ENCODE data around the gene GOLGA8R.
"Not testable (repeated sequence)": the region's sequence is repeated elsewhere in the genome, so short reads cannot be mapped to it uniquely, and the experiment has no call there.

The GOLGA8R gene

GRCh38 chr15:30414160-30414559 lies at the start of gene GOLGA8R:
GOLGA8R (minus strand) TSS chr15:30414260; CDS start chr15:30414162, 98 bp downstream.
- TF ChIP-seq USF1 (IDR thresholded peaks at IDR 0.05); CREB1 (IDR thresholded peaks at IDR 0.05; ENCODE audit: low read depth); NFIC (IDR thresholded peaks at IDR 0.05): not testable (repeated sequence)

- TF ChIP-seq EGR1 (IDR thresholded peaks at IDR 0.05); YY1 (IDR thresholded peaks at IDR 0.05; ENCODE audit: low read depth): not testable (repeated sequence)
- TF ChIP-seq, protein P1, sequence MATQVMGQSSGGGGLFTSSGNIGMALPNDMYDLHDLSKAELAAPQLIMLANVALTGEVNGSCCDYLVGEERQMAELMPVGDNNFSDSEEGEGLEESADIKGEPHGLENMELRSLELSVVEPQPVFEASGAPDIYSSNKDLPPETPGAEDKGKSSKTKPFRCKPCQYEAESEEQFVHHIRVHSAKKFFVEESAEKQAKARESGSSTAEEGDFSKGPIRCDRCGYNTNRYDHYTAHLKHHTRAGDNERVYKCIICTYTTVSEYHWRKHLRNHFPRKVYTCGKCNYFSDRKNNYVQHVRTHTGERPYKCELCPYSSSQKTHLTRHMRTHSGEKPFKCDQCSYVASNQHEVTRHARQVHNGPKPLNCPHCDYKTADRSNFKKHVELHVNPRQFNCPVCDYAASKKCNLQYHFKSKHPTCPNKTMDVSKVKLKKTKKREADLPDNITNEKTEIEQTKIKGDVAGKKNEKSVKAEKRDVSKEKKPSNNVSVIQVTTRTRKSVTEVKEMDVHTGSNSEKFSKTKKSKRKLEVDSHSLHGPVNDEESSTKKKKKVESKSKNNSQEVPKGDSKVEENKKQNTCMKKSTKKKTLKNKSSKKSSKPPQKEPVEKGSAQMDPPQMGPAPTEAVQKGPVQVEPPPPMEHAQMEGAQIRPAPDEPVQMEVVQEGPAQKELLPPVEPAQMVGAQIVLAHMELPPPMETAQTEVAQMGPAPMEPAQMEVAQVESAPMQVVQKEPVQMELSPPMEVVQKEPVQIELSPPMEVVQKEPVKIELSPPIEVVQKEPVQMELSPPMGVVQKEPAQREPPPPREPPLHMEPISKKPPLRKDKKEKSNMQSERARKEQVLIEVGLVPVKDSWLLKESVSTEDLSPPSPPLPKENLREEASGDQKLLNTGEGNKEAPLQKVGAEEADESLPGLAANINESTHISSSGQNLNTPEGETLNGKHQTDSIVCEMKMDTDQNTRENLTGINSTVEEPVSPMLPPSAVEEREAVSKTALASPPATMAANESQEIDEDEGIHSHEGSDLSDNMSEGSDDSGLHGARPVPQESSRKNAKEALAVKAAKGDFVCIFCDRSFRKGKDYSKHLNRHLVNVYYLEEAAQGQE (IDR thresholded peaks at IDR 0.05; ENCODE audit: low read depth): not testable (repeated sequence)
Measured at GRCh38 chr15:30392766-30393663, 21.0 kb downstream of the GOLGA8R start, which contains the start of gene CHRFAM7A. CHRFAM7A (minus strand) TSS chr15:30393540; CDS start chr15:30383351, 10,189 bp downstream.
